ENCODE data around the gene KRT9.

KRT9 gene

GRCh38 chr17:41535764-41536481, 35.9 kb downstream of the KRT9 start:
- H3K27ac ChIP-seq (ENCODE audit: low read depth, low read length, severe bottlenecking) = no peak overlapping the region
- 74 to 78% methylated on average over 9 to 13 of the region's 15 CpGs for WGBS, 2 experiments (ENCODE audit: insufficient coverage in 2 of 2)
- no peaks in the 10 kb centered on the region for H3K36me3 ChIP-seq (ENCODE audit: control insufficient read depth, insufficient read depth, low read length)
- peaks cover 66% of the 10 kb centered on the region for H3K4me1 ChIP-seq (ENCODE audit: control insufficient read depth, insufficient read depth, low read length, poor library complexity, severe bottlenecking)
- no peak overlapping the region for H3K4me3 ChIP-seq (ENCODE audit: extremely low read depth, insufficient read depth, low read length, poor library complexity, severe bottlenecking)
- no peaks in the 10 kb centered on the region for H3K9me3 ChIP-seq (ENCODE audit: control insufficient read depth, low read length)

GRCh38 chr17:41534899-41535546, 36.8 kb downstream of the KRT9 start:
- WGBS, 2 experiments (ENCODE audit: insufficient coverage in 2 of 2) = 71 to 87% methylated on average over 5 of the region's 7 CpGs
- no peak overlapping the region for H3K27ac ChIP-seq (ENCODE audit: low read depth, low read length, severe bottlenecking)
- H3K36me3 ChIP-seq (ENCODE audit: control insufficient read depth, insufficient read depth, low read length) = no peaks in the 10 kb centered on the region
- H3K9me3 ChIP-seq (ENCODE audit: control insufficient read depth, low read length) = no peaks in the 10 kb centered on the region
- peaks cover 64% of the 10 kb centered on the region for H3K4me1 ChIP-seq (ENCODE audit: control insufficient read depth, insufficient read depth, low read length, poor library complexity, severe bottlenecking)
- H3K4me3 ChIP-seq (ENCODE audit: extremely low read depth, insufficient read depth, low read length, poor library complexity, severe bottlenecking) = no peak overlapping the region

- H3K9me3 ChIP-seq (ENCODE audit: control insufficient read depth, low read length) = no peaks in the 10 kb centered on the region
- peaks cover 68% of the 10 kb centered on the region for H3K4me1 ChIP-seq (ENCODE audit: control insufficient read depth, insufficient read depth, low read length, poor library complexity, severe bottlenecking)
- no peak overlapping the region for H3K27ac ChIP-seq (ENCODE audit: low read depth, low read length, severe bottlenecking)
- H3K4me3 ChIP-seq (ENCODE audit: extremely low read depth, insufficient read depth, low read length, poor library complexity, severe bottlenecking) = no peak overlapping the region
- 97% methylated on average over 3 to 5 of the region's 7 CpGs for WGBS, 2 experiments (ENCODE audit: insufficient coverage in 2 of 2)
- no peaks in the 10 kb centered on the region for H3K36me3 ChIP-seq (ENCODE audit: control insufficient read depth, insufficient read depth, low read length)
Observed at GRCh38 chr17:41533613-41534012, 38.2 kb downstream of the KRT9 start.

DNA sequence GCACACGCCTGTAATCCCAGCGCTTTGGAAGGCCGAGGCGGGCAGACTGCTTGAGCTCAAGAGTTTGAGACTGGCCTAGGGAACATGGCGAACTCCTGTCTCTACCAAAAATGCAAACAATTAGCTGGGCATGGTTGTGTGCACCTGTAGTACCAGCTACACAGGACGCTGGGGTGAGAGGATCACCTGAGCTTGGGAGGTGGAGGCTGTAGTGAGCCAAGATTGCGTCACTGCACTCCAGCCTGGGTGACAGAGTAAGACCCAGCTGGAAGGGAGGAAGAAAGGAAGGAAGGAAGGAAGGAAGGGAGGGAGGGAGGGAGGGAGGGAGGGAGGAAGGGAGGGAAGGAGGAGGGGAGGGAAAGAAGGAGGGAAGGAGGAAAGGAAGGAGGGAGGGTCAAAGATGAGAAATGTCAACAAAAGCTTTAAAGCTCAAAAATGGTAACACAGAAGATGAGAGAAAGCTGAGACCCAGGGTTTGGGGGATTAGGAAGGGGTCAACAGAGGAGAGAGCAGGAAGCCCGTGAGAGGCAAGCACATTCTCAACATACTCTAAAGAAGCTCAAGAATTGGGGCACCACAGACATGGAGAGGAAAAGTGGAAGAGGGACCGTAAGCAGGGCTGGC, 38.8 kb downstream of the KRT9 start:
- H3K36me3 ChIP-seq (ENCODE audit: control insufficient read depth, insufficient read depth, low read length) = no peaks in the 10 kb centered on the region
- H3K27ac ChIP-seq (ENCODE audit: low read depth, low read length, severe bottlenecking) = no peak overlapping the region
- no peaks in the 10 kb centered on the region for H3K9me3 ChIP-seq (ENCODE audit: control insufficient read depth, low read length)
- 87 to 99% methylated on average over 6 to 7 of the region's 9 CpGs for WGBS, 2 experiments (ENCODE audit: insufficient coverage in 2 of 2)
- H3K4me1 ChIP-seq (ENCODE audit: control insufficient read depth, insufficient read depth, low read length, poor library complexity, severe bottlenecking) = peaks cover 65% of the 10 kb centered on the region
- no peak overlapping the region for H3K4me3 ChIP-seq (ENCODE audit: extremely low read depth, insufficient read depth, low read length, poor library complexity, severe bottlenecking)

DNA sequence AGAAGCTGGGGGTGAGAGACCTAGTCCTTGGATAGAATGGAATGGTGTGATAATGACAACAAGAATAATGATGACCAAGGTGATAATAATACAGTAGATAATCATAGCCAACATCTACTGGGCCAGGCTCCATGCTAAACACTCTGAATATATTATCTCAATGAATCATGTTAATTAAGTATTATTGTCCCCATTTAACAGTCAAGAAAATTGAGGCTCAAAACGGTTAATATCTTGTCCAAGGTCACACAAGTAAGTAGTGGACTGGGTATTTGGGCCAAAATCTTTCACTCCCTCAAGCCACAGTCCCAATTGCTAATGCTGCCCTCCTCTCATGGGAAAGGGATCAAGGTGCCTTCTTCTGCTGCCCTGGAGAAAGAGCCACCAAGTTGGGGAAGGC, 39.9 kb downstream of the KRT9 start:
- peaks cover 2% of the 10 kb centered on the region for H3K36me3 ChIP-seq (ENCODE audit: control insufficient read depth, insufficient read depth, low read length)
- WGBS, 2 experiments (ENCODE audit: insufficient coverage in 2 of 2) = 80% methylated on average over 1 of the region's 1 CpG; no CpG with 5 or more reads in 1 of the 2 experiments
- no peaks in the 10 kb centered on the region for H3K9me3 ChIP-seq (ENCODE audit: control insufficient read depth, low read length)
- no peak overlapping the region for H3K27ac ChIP-seq (ENCODE audit: low read depth, low read length, severe bottlenecking)
- no peak overlapping the region for H3K4me3 ChIP-seq (ENCODE audit: extremely low read depth, insufficient read depth, low read length, poor library complexity, severe bottlenecking)
- peaks cover 54% of the 10 kb centered on the region for H3K4me1 ChIP-seq (ENCODE audit: control insufficient read depth, insufficient read depth, low read length, poor library complexity, severe bottlenecking)

DNA sequence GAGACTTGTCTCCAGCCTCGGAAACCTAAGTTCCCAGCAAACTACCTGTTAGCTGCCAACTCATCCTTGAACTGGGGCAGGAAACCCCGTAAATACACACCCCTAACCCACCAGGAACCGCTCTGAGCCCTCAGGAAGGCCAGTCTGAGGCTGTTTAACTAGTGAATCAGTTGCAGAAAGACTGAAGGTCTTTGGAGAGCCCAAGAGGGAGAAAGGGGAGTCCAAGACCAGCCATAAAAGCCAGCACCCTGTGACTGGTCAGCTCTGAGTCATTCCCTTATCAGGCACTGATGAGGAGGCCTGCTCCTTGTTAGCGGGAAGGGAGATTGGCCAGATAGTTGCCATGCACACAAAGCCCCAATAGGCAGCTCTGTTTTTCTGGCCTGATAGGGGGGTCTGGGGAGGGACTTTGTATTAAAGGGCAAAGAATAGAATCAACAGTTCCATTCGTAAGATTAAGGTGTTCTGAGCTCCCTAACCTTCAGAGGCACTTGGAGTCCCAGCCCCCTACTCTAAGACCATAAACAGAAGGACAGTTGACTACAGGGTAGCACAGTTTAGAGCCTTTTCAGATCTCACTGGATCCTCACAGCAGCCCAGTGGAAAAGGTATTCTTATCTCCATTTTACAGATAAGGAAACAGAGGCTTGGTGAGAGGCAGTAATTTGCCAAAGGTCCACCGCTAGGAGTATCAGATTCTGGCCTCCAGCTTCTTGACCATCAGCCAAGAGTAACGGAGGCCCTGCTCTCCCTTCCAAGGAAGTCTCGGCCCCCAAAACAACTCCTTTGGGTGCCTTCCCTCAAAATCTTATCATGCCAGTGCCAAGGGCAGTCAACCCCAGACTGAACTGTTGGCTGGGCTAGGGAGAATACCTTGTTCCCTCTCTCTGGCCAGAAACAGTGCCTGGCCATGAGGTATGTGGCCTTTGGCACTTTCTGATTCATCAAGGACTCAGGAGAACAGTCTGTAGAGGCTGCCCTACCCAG, 41.5 kb downstream of the KRT9 start:
- Histone ChIP-seq H3K9me3 (ENCODE audit: control insufficient read depth, low read length) (no peaks in the 10 kb centered on the region), H3K4me1 (ENCODE audit: control insufficient read depth, insufficient read depth, low read length, poor library complexity, severe bottlenecking) (peaks cover 45% of the 10 kb centered on the region), H3K27ac (ENCODE audit: low read depth, low read length, severe bottlenecking) (peak overlapping the region; percentile 97), H3K4me3 (ENCODE audit: extremely low read depth, insufficient read depth, low read length, poor library complexity, severe bottlenecking) (no peak overlapping the region), H3K36me3 (ENCODE audit: control insufficient read depth, insufficient read depth, low read length) (peaks cover 17% of the 10 kb centered on the region)
- WGBS, 2 experiments (ENCODE audit: insufficient coverage in 2 of 2) = 58 to 66% methylated on average over 5 of the region's 8 CpGs

GRCh38 chr17:41529491-41529915, 42.4 kb downstream of the KRT9 start:
- H3K9me3 ChIP-seq (ENCODE audit: control insufficient read depth, low read length) = no peaks in the 10 kb centered on the region
- H3K27ac ChIP-seq (ENCODE audit: low read depth, low read length, severe bottlenecking) = peak overlapping the region; percentile 97
- H3K36me3 ChIP-seq (ENCODE audit: control insufficient read depth, insufficient read depth, low read length) = peaks cover 26% of the 10 kb centered on the region
- H3K4me1 ChIP-seq (ENCODE audit: control insufficient read depth, insufficient read depth, low read length, poor library complexity, severe bottlenecking) = peaks cover 51% of the 10 kb centered on the region
- no peak overlapping the region for H3K4me3 ChIP-seq (ENCODE audit: extremely low read depth, insufficient read depth, low read length, poor library complexity, severe bottlenecking)
- WGBS, 2 experiments (ENCODE audit: insufficient coverage in 2 of 2) = 30 to 33% methylated on average over 1 to 2 of the region's 5 CpGs

- Histone ChIP-seq H3K27ac (ENCODE audit: low read depth, low read length, severe bottlenecking) (peak overlapping the region; percentile 97), H3K4me3 (ENCODE audit: extremely low read depth, insufficient read depth, low read length, poor library complexity, severe bottlenecking) (peak overlapping the region; percentile 5)
- 64 to 65% methylated on average over 10 of the region's 10 CpGs for WGBS, 2 experiments (ENCODE audit: insufficient coverage in 2 of 2)
Observed at GRCh38 chr17:41528959-41529353, 42.9 kb downstream of the KRT9 start.

DNA sequence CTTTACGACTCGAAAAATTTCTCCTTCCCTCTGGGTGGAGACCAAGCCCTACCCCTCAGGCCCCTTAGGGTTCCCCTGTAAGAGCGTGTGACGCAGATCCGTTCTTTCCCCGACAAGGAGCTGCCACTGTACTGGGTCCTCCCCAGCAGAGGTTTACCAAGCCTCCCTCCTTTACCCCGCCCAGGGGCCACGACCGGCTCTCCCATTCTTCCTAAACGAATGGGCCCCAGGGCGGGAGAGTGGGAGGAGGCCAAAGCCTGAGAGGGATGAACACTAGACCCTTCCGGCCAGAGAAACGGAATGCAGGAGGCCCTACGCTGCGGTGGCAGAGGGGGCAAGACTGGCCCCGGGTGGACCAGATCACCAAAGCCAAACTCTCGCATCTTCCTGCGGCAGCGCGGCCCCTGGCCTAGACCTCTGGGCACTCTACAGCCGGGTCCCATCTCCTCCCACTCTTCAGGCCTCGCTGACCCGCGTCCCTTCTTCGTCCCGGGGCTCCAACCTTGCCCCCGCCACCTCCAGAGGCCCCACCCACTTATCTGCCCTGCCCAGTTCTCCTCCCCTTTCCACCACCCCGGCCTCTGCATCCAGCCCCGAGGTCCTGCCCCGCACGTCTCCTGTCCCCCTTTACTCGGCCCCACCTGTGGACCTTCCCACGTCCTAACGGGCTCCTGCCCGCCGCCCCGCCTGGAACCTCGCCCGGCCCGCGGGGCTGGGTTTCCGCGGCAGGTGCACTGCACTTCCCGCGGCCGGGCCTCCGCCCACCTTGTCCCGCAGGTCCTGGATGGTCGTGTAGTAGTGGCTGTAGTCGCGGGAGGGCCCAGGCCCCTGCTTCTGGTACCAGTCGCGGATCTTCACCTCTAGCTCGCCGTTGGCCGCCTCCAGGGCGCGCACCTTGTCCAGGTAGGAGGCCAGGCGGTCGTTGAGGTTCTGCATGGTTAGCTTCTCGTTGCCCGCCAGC, 44.5 kb downstream of the KRT9 start:
- 5 to 9% methylated on average over 47 to 54 of the region's 62 CpGs for WGBS, 2 experiments (ENCODE audit: insufficient coverage in 2 of 2)
- H3K4me1 ChIP-seq (ENCODE audit: control insufficient read depth, insufficient read depth, low read length, poor library complexity, severe bottlenecking) = peaks cover 61% of the 10 kb centered on the region
- peak overlapping the region; percentile 97 for H3K27ac ChIP-seq (ENCODE audit: low read depth, low read length, severe bottlenecking)
- H3K9me3 ChIP-seq (ENCODE audit: control insufficient read depth, low read length) = no peaks in the 10 kb centered on the region
- peak overlapping the region; percentile 92 for H3K4me3 ChIP-seq (ENCODE audit: extremely low read depth, insufficient read depth, low read length, poor library complexity, severe bottlenecking)
- H3K36me3 ChIP-seq (ENCODE audit: control insufficient read depth, insufficient read depth, low read length) = peaks cover 45% of the 10 kb centered on the region

More at GRCh38 chr17:41528959-41529353, 42.9 kb downstream of the KRT9 start:
- Histone ChIP-seq H3K4me1 (ENCODE audit: control insufficient read depth, insufficient read depth, low read length, poor library complexity, severe bottlenecking) (peaks cover 54% of the 10 kb centered on the region), H3K9me3 (ENCODE audit: control insufficient read depth, low read length) (no peaks in the 10 kb centered on the region), H3K36me3 (ENCODE audit: control insufficient read depth, insufficient read depth, low read length) (peaks cover 31% of the 10 kb centered on the region)

All from mesodermal cell (in vitro differentiated cells).